Measurements from ENCODE around the gene HOXB2. TPM values are rescaled to one million over a fixed set of nuclear protein-coding genes. Genes with fewer than 3 reads are reported as not detected.

The HOXB2 gene
- total and polyA plus RNA-seq, 2 of the 8 experiments (the other 6 are each of a cell fraction or from before 2014, with no cell fraction given), result not detected

DNA sequence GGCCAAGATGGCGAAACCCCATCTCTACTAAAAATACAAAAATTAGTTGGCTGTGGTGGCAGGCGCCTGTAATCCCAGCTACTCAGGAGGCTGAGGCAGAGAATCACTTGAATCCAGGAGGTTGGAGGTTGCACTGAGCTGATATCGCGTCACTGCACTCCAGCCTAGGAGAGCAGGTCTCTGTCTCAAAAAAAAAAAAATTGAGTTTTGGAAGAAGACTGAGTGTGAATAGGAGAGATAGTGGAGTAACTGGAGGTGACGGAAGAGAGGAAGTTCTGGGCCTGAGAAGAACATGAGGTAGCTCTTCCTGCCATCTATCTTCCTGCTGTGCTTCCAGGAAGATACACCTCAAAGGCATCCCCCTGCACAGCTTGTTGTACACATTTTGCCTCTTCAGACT lies 25.5 kb downstream of the HOXB2 start (continued):
- TF ChIP-seq, protein P1, sequence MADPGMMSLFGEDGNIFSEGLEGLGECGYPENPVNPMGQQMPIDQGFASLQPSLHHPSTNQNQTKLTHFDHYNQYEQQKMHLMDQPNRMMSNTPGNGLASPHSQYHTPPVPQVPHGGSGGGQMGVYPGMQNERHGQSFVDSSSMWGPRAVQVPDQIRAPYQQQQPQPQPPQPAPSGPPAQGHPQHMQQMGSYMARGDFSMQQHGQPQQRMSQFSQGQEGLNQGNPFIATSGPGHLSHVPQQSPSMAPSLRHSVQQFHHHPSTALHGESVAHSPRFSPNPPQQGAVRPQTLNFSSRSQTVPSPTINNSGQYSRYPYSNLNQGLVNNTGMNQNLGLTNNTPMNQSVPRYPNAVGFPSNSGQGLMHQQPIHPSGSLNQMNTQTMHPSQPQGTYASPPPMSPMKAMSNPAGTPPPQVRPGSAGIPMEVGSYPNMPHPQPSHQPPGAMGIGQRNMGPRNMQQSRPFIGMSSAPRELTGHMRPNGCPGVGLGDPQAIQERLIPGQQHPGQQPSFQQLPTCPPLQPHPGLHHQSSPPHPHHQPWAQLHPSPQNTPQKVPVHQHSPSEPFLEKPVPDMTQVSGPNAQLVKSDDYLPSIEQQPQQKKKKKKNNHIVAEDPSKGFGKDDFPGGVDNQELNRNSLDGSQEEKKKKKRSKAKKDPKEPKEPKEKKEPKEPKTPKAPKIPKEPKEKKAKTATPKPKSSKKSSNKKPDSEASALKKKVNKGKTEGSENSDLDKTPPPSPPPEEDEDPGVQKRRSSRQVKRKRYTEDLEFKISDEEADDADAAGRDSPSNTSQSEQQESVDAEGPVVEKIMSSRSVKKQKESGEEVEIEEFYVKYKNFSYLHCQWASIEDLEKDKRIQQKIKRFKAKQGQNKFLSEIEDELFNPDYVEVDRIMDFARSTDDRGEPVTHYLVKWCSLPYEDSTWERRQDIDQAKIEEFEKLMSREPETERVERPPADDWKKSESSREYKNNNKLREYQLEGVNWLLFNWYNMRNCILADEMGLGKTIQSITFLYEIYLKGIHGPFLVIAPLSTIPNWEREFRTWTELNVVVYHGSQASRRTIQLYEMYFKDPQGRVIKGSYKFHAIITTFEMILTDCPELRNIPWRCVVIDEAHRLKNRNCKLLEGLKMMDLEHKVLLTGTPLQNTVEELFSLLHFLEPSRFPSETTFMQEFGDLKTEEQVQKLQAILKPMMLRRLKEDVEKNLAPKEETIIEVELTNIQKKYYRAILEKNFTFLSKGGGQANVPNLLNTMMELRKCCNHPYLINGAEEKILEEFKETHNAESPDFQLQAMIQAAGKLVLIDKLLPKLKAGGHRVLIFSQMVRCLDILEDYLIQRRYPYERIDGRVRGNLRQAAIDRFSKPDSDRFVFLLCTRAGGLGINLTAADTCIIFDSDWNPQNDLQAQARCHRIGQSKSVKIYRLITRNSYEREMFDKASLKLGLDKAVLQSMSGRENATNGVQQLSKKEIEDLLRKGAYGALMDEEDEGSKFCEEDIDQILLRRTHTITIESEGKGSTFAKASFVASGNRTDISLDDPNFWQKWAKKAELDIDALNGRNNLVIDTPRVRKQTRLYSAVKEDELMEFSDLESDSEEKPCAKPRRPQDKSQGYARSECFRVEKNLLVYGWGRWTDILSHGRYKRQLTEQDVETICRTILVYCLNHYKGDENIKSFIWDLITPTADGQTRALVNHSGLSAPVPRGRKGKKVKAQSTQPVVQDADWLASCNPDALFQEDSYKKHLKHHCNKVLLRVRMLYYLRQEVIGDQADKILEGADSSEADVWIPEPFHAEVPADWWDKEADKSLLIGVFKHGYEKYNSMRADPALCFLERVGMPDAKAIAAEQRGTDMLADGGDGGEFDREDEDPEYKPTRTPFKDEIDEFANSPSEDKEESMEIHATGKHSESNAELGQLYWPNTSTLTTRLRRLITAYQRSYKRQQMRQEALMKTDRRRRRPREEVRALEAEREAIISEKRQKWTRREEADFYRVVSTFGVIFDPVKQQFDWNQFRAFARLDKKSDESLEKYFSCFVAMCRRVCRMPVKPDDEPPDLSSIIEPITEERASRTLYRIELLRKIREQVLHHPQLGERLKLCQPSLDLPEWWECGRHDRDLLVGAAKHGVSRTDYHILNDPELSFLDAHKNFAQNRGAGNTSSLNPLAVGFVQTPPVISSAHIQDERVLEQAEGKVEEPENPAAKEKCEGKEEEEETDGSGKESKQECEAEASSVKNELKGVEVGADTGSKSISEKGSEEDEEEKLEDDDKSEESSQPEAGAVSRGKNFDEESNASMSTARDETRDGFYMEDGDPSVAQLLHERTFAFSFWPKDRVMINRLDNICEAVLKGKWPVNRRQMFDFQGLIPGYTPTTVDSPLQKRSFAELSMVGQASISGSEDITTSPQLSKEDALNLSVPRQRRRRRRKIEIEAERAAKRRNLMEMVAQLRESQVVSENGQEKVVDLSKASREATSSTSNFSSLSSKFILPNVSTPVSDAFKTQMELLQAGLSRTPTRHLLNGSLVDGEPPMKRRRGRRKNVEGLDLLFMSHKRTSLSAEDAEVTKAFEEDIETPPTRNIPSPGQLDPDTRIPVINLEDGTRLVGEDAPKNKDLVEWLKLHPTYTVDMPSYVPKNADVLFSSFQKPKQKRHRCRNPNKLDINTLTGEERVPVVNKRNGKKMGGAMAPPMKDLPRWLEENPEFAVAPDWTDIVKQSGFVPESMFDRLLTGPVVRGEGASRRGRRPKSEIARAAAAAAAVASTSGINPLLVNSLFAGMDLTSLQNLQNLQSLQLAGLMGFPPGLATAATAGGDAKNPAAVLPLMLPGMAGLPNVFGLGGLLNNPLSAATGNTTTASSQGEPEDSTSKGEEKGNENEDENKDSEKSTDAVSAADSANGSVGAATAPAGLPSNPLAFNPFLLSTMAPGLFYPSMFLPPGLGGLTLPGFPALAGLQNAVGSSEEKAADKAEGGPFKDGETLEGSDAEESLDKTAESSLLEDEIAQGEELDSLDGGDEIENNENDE (IDR thresholded peaks at IDR 0.05; ENCODE audit: insufficient replicate concordance, low read length), result no peak
- TF ChIP-seq, protein P2, sequence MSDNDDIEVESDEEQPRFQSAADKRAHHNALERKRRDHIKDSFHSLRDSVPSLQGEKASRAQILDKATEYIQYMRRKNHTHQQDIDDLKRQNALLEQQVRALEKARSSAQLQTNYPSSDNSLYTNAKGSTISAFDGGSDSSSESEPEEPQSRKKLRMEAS (IDR thresholded peaks at IDR 0.05), result no peak
- TF ChIP-seq RAD21 (IDR thresholded peaks at IDR 0.05 in 1 of 2, conservative IDR thresholded peaks at IDR 0.05 in 1 of 2; ENCODE audit: low read depth in 2 of 2, low read length in 2 of 2) (no peak), SRF (IDR thresholded peaks at IDR 0.05; ENCODE audit: low read depth, low read length) (no peak), GABPA (IDR thresholded peaks at IDR 0.05; ENCODE audit: borderline replicate concordance, insufficient read depth, low read length) (no peak), JUN (IDR thresholded peaks at IDR 0.05; ENCODE audit: low read depth, low read length) (no peak), ASH2L (IDR thresholded peaks at IDR 0.05; ENCODE audit: low read length) (no peak), MAFK (IDR thresholded peaks at IDR 0.05; ENCODE audit: low read depth, low read length) (no peak)
- TF ChIP-seq, protein P3, sequence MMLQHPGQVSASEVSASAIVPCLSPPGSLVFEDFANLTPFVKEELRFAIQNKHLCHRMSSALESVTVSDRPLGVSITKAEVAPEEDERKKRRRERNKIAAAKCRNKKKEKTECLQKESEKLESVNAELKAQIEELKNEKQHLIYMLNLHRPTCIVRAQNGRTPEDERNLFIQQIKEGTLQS (IDR thresholded peaks at IDR 0.05; ENCODE audit: insufficient read depth, low read depth, low read length), result no peak
